ENCODE data around the gene KRTAP16-1.
"Not testable (repeated sequence)": the region's sequence is repeated elsewhere in the genome, so short reads cannot be mapped to it uniquely, and the experiment has no call there.

The KRTAP16-1 gene

GRCh38 chr17:41301204-41301790 lies 7.8 kb downstream of the KRTAP16-1 start:
- DNase-seq = no peak

GRCh38 chr17:41298458-41299135 lies 10.5 kb downstream of the KRTAP16-1 start:
- DNase-seq = no peak

- no peak for DNase-seq
These were observed 12.3 kb downstream of the KRTAP16-1 start for GRCh38 chr17:41296846-41297245.

- no peak for DNase-seq
These were observed 15.1 kb downstream of the KRTAP16-1 start for GRCh38 chr17:41294016-41294415.

- DNase-seq = no peak
These were observed 22.1 kb downstream of the KRTAP16-1 start for GRCh38 chr17:41287050-41287449.

GRCh38 chr17:41284546-41284945 lies 24.6 kb downstream of the KRTAP16-1 start:
- no peak for DNase-seq

- DNase-seq = no peak
These were observed 25.1 kb downstream of the KRTAP16-1 start for GRCh38 chr17:41284043-41284442.

GRCh38 chr17:41278176-41278955 lies 30.7 kb downstream of the KRTAP16-1 start:
- DNase-seq = no peak

- DNase-seq = not testable (repeated sequence)
These were observed 33.4 kb downstream of the KRTAP16-1 start, which contains the start of gene KRTAP9-7 for GRCh38 chr17:41275648-41276190. Gene KRTAP9-7, plus strand, starts transcription at chr17:41275698. Its CDS starts 0 bp downstream, at chr17:41275698.

GRCh38 chr17:41271858-41272257 lies 37.3 kb downstream of the KRTAP16-1 start:
- no peak for DNase-seq

GRCh38 chr17:41271323-41271722 lies 37.8 kb downstream of the KRTAP16-1 start:
- not testable (repeated sequence) for DNase-seq

- no peak for DNase-seq
These were observed 41.4 kb downstream of the KRTAP16-1 start for GRCh38 chr17:41267711-41268110.

- DNase-seq = no peak
These were observed 44.0 kb downstream of the KRTAP16-1 start, which contains the start of gene KRTAP9-6 for GRCh38 chr17:41265078-41265477. Gene KRTAP9-6, plus strand, starts transcription at chr17:41265378. Its CDS starts 0 bp downstream, at chr17:41265378.

- no peak for DNase-seq
These were observed 44.5 kb downstream of the KRTAP16-1 start for GRCh38 chr17:41264599-41264998.

GRCh38 chr17:41263212-41263611 lies 45.9 kb downstream of the KRTAP16-1 start:
- no peak for DNase-seq

GRCh38 chr17:41258406-41258805 lies 50.7 kb downstream of the KRTAP16-1 start:
- DNase-seq = no peak
